ENCODE results near the gene DBF4B. TPM values are rescaled to one million over a fixed set of nuclear protein-coding genes. Genes with fewer than 3 reads are reported as not detected.
A peak's percentile ranks its signal among the peaks of the same experiment; 100 is the strongest.
"Not testable (repeated sequence)": the region's sequence is repeated elsewhere in the genome, so short reads cannot be mapped to it uniquely, and the experiment has no call there.

DBF4B gene
- total RNA-seq, 1 donor from 2014 or later: 3.2 TPM

- peak in 1 of 2 donors; percentile 14 for DNase-seq (ENCODE audit: low read depth in 2 of 2)
Observed at GRCh38 chr17:44733753-44734152, 25.3 kb downstream of the DBF4B start.

DNA sequence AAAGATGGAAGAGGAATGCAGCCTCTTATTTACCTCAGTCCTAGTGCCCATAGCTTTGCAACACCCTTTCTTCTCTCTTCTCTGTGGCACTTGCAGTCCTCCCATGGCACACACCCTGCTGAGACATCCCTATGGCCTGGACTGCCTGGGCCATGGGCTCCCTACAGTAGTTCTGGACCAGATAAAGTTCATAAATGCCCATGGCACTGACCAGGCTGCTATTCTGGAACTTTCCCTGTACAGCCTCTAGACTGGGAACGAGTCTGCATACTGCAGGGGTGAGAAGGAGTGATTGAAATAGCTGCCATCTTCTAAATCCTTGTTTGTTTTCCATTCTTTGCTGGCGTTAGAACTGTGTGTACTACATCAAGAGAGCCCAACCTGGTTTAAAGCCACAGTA is 25.8 kb downstream of the DBF4B start:
- DNase-seq (ENCODE audit: low read depth in 2 of 2): no peak

GRCh38 chr17:44736551-44737240 is 28.2 kb downstream of the DBF4B start:
- DNase-seq (ENCODE audit: low read depth in 2 of 2): no peak

DNA sequence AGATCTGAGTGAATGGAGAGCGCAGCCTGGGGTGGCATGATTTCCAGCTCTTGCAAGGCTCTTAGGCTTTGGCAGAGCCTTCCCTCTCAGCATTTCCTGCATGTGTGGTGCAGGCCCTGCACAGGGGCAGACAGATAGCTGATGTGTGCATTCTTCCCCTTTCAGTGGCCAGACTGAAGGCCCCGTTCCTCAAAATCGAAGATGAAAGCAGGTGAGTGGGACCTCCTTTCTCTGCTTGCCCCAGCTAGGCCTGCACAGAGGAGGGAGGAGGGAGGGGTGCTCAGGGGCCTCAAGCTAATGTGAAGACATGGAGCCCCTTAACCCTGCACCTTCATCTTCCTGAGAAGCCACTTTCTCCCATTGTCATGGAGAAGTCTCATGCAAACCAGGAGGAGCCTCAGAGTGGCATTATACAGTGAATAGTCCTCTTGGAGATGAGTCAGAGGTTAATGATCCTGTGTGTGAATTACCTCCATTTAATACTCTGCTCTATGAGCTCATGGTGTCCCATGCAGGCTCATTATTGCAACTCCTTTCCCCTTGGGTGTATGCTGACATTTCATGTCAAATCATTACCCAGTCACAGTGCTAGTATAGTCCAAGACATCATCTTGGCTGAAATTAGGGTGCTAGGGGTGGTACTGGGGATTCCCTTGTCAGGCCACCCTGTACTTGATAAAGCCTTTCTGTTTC is 29.9 kb downstream of the DBF4B start:
- no peak for DNase-seq (ENCODE audit: low read depth in 2 of 2)

DNA sequence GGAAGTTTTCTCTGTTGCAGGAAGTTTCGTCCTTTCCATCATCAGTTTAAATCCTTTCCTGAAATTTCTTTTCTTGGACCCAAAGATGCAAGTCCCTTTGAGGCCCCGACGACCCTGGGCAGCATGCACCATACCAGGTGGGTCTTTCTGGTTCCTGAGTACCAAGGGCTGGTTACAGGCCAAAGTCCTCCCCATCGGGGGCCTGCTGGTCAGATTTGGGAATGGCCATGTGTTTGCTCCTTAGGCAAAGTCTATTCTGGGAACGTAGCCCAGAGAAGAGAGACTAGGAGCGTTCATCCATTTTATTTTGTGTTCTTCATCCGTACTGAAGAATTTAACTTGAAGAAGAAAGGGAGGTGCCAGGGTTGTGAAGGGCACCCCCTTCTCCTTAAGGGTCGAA is 32.9 kb downstream of the DBF4B start:
- no peak for DNase-seq (ENCODE audit: low read depth in 2 of 2)

DNA sequence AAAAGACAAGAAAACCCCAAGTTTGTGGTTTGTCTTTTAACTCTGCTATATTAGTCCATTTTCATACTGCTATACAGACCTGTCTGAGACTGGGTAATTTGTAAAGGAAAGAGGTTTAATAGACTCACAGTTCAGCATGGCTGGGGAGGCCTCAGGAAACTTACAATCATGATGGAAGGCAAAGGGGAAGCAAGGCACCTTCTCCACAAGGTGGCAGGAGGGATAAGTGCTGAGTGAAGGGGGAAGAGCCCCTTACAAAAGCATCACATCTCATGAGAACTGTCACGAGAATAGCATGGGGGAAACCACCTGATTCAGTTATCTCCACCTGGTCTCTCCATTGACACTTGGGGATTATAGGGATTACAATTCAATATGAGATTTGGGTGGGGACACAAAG is 36.8 kb downstream of the DBF4B start:
- no peak for DNase-seq (ENCODE audit: low read depth in 2 of 2)

GRCh38 chr17:44745738-44746137 is 37.3 kb downstream of the DBF4B start:
- DNase-seq (ENCODE audit: low read depth in 2 of 2): not testable (repeated sequence)

DNA sequence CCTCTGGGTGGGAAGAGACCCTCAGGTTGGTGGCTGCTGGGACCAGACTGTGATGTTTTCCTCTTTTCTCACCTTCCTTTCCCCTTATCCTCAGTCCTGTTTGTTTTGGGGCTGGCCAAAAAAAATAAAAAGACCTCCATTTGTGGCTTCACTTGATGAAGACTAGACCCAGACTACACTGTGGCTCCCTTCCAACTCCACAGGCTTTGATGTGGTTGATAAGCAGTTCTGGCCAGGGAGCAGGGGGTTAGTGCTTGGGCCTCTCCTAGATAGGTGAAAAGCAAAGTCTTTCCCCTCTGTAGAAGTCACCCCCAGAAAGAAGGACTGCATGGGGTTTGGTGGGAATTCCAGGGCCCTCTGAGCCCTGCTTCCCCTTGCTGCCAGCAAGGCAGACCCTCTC is 39.1 kb downstream of the DBF4B start:
- DNase-seq (ENCODE audit: low read depth in 2 of 2): no peak

DNA sequence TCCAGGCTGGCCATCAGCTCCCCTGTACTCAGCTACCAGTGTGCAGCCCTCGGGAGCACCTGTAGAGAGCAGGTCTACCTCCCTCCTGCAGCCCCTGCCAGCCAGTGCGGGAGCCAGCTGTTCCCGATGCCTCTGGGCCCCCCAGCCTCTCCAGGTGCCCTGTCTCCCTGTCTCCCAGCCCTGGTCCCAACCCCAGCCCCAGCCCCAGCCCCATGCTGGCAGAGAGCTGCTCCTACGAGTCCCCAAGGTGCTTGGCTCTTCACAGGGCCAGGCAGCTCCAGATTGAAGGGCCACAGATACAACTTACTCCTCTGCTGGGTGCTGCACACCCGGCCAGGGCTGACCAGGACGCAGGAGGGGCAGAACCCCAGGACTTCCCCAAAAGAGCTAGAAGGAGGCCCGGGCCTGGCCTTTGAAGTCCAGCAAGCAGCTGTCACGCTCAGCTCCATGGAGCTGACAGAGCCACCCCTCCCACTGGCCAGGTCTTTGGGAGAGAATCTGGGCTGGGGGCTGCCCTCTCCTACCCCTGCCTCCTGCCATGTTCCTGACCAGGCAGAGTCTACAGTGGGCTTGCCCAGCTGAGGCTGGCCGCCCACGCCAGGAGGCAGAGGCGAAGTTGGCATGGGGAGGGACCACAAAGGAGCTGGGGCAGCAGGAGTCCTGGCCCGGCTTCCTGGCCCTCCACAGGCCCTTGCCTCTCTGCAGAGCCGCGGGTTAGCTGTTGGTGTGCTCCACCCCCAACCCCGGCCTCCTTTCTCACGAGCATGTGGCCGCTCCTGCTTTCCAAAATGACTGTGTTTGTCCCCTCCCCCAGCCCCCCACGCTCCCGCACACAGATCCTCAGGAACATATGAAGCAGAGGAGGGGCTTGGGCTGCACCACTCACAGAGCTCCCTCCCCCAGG is 40.9 kb downstream of the DBF4B start:
- DNase-seq (ENCODE audit: low read depth in 2 of 2): no peak

DNA sequence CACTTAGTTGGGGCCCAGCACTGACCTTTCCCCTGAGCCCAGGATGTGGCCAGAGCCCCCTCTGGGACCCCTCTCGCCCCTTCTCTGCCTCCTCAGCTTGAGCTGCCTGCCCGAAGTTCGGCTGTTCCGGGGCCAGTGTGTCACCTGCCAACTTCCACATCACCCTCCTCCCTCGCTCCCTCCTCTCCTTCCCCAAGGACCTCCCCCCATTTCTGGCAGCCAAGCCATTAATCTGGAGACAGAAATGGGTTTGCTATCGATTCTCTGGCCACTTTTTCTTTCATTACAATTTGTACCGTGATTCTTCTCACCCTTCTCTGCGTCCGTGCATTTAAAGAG is 41.5 kb downstream of the DBF4B start:
- DNase-seq (ENCODE audit: low read depth in 2 of 2): no peak

DNA sequence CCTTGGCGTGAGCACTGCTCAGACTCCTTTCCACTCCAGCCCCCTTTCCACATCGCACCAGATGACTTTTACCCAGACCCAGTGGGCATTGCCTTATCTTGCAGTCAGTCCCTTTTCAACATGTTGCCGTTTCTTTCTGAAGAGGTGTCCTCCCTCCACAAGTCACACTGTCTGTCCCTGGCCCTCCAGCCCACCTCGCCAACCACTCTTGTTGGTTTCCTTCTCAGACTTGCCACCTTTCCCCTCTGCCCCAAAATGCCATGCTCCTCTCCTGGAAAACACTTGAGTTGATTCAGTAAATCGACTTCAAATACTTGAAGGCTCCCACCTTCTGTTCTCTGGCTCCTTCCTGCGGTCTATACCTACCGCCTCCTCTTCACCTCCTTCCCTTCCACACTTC is 42.9 kb downstream of the DBF4B start:
- no peak for DNase-seq (ENCODE audit: low read depth in 2 of 2)

DNA sequence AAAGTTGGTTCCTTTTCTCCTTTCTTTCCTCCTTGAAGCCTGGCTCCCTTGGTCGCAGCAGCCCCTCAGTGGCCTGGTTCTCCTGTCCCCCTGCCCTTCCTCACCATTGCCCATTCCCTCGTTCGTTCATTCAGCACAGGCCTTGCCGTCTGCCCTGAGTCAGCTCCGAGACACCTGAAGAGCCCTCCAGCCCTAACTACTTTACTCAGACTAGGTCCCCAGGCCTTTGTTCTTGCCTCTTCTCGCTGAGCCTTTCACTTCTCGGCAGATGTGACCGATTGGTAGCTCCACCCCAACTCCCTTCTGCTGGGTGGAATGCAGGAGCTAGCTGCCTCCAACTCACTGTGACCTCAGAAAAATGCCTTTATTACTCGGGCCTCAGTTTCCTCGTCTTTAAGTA is 43.3 kb downstream of the DBF4B start:
- no peak for DNase-seq (ENCODE audit: low read depth in 2 of 2)

DNA sequence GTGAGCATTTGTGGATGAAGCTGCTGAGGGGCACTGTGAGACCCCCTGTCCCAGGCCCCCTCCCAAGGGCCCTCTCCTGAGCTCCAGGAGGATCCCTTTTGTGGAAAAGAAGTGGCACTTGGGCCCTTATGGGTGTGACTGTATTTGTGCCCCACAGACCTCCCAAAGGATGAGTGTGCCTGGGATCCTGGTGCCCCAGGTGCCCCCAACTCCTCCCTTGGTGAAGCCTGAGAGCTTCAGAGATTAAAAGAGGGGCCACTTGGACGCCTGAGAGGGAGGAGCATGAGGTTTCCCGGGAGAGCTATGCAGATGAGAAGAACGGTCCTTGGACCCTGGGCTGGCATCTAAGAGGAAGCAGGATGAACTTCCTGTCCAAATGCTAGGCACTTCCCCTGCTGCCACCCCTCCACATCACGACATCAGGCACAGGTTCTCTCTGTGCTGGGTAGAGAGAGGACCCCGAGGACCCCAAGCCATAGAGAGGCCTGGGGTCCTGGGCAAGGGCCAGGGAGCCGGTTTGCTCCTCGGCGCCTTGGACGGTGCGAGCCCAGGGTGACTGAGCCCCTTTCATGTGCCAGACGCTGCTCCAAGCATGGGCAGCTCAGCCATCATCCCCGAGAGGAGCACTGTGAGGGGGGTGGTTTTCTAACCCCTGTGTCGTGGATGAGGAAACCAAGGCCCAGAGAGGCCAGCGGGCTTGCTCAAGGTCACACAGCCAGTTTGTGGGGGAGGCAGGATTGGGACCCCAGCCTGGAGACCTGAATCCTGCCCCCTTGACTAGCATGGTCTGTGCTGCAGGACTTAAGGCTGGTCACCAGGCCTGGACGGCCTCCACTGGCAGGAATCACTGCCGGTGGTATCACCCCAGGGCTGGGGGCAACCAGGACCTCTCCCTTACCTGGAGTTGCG is 44.7 kb downstream of the DBF4B start:
- no peak for DNase-seq (ENCODE audit: low read depth in 2 of 2)

DNA sequence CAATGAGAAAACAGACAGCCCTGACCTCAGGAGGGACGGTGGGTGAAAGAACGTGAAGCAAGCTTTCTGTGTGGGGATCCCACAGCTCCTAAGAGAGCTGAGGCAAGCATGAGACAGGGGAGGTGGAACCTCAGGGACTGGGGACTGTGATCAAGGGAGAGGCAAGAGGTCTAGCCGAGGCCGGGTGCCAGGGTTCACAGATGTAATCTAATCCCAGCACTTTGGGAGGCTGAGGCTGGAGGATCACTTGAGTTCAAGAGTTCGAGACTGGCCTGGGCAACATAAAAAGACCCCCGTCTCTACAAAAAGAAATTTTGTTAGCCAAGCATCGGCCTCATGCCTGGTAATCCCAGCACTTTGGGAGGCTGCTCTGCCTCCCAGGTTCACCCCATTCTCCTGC is 45.8 kb downstream of the DBF4B start:
- no peak for DNase-seq (ENCODE audit: low read depth in 2 of 2)

- DNase-seq (ENCODE audit: low read depth in 2 of 2): not testable (repeated sequence)
Observed at GRCh38 chr17:44755180-44755579, 46.7 kb downstream of the DBF4B start.

GRCh38 chr17:44757045-44757917 is 48.8 kb downstream of the DBF4B start:
- no peak for DNase-seq (ENCODE audit: low read depth in 2 of 2)

GRCh38 chr17:44757918-44758413 is 49.5 kb downstream of the DBF4B start:
- no peak for DNase-seq (ENCODE audit: low read depth in 2 of 2)

- no peak for DNase-seq (ENCODE audit: low read depth in 2 of 2)
Observed at GRCh38 chr17:44758414-44759085, 50.1 kb downstream of the DBF4B start, which contains the start of gene ADAM11. Gene ADAM11, plus strand, starts transcription at chr17:44758988. Its CDS starts 212 bp downstream, at chr17:44759200.
